HG03571 (cell line): ENCODE results near the gene STUB1.
A peak's percentile ranks its signal among the peaks of the same experiment; 100 is the strongest.
"Not testable (repeated sequence)": the region's sequence is repeated elsewhere in the genome, so short reads cannot be mapped to it uniquely, and the experiment has no call there.

Source experiments
- ATAC-seq: cut with Tn5 transposase; IDR thresholded peaks from one replicate; pipeline ENCODE4 v1.9.1; 2021; ENCODE audit not compliant: unreplicated experiment

Gene STUB1

DNA sequence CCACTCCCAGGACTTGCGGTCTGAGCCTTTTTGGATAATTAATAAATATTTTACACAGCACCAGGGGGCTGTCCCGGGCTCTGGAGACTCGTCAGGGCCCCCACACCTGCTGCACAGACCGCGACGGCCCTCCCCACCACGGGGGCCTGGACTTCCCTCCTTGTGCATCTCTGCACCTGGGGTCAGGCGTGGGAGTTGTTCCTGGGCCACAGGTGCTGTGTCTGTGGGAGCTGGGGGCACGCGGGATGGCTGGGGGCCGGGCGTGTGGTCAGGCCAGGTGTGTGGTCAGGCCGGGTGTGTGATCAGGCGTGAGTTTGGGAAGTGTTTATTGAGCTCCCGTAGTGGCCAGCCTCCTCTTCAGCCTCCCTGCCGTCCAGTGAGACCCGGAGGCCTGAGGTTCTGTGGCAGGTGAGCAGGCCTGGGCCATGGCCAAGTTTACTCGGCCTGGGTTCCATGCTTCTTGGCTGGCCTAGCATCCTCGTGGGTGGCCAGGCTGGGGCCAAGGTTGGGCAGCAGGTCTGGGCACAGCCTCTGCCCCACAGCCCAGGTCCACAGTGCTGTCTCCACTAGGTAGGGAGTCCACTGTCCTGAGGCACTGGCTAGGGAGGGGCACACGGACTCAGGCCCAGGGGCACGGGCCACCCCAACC is 1.9 kb upstream of the STUB1 start:
- no peak for ATAC-seq

DNA sequence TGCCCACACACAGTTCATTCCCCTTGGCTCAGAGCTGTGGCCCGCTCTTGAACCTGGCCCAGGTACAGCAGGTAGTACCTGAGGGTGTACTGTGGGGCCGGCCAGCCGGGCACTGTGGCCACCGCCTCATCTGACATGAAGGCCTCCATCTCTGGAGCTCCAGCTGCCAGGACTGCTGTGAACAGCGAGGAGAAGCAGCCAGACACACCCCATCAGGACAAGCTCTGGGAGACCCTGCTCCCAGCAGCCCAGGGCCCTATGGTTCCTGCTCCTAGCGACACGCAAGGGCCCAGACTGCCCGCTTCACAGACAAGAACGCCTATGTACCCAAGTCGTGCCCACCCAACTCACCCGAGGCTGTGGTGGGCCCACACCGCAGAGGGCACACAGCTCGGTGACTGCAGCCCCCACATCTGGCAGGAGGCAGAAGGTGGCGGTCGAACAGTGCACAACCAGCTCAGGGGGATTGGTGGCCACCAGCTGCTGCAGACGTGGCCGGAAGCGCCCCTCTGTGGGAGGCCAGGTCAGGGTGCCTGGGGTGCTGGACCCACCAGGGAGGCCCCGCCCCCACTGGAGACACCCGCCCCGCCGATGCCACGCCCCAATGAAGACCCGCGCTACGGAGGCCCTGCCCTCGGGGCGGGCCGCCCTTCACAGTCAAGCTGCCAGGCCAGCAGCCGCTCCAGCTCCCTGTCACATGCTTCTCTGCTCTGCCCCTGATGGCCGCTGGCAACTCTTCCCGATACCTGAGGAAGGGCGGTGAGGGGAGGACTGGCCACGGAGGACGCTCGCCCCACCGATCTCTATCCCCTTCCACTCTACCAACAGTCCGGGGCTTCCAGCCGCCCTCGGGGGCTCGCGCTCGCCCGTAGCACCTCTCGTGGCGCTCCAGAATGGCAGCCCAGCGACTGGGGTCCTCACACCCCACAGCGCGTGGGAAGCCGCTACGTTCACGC is 1.1 kb upstream of the STUB1 start:
- no peak for ATAC-seq

DNA sequence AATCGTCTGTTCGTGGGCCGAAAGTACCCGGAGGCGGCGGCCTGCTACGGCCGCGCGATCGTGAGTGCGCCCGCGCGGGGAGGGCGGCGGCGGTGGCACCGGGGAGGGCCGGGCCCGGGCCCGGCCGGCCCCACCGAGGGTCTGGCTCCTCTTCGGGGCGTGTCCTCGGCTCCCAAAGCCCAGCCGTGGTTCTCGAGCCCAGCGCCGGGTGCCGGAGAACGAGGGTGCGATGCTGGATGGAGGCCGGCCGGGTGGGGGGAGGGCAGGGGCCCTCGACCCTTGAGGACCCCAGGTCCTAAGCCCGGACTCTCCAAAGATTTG is 375 bp downstream of the STUB1 start:
- no peak for ATAC-seq

DNA sequence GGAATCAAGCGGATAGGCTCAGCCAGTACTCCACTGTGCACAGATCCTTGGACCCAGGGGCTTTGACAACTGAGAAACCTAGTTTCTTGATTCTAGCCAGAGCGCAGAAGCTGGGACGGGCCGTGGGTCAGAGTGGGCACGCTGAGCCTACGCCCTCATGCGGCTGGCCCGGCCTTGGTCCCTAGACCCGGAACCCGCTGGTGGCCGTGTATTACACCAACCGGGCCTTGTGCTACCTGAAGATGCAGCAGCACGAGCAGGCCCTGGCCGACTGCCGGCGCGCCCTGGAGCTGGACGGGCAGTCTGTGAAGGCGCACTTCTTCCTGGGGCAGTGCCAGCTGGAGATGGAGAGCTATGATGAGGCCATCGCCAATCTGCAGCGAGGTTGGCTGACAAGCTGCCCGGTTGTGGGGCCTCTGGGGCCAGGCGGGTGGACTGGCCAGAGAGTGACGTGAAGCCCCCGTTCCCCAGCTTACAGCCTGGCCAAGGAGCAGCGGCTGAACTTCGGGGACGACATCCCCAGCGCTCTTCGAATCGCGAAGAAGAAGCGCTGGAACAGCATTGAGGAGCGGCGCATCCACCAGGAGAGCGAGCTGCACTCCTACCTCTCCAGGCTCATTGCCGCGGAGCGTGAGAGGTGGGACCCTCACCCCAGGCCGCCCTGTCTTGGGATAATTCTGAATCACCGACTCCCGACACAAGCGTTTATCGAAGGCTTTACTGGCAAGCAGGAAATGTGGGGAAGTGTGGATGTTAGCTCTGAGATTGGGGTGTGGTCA is 946 bp downstream of the STUB1 start:
- ATAC-seq: no peak

DNA sequence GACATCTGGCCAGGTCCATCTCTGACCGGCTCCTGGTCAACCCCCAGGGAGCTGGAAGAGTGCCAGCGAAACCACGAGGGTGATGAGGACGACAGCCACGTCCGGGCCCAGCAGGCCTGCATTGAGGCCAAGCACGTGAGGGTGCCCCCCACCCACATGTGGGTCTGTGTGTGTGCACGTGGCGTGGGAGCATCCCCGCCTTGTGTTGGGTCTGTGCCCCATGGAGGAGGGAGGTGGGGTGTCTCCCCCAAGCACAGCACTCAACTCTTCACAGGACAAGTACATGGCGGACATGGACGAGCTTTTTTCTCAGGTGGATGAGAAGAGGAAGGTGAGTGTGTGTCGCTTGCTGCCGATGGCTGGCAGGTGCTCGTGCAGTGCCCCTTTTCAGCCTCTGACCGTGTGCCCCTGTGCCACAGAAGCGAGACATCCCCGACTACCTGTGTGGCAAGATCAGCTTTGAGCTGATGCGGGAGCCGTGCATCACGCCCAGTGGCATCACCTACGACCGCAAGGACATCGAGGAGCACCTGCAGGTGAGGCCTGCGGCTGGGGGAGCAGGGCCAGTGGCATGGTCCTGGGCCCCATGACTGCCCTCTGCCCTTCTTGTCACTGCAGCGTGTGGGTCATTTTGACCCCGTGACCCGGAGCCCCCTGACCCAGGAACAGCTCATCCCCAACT is 1.7 kb downstream of the STUB1 start:
- no peak for ATAC-seq

DNA sequence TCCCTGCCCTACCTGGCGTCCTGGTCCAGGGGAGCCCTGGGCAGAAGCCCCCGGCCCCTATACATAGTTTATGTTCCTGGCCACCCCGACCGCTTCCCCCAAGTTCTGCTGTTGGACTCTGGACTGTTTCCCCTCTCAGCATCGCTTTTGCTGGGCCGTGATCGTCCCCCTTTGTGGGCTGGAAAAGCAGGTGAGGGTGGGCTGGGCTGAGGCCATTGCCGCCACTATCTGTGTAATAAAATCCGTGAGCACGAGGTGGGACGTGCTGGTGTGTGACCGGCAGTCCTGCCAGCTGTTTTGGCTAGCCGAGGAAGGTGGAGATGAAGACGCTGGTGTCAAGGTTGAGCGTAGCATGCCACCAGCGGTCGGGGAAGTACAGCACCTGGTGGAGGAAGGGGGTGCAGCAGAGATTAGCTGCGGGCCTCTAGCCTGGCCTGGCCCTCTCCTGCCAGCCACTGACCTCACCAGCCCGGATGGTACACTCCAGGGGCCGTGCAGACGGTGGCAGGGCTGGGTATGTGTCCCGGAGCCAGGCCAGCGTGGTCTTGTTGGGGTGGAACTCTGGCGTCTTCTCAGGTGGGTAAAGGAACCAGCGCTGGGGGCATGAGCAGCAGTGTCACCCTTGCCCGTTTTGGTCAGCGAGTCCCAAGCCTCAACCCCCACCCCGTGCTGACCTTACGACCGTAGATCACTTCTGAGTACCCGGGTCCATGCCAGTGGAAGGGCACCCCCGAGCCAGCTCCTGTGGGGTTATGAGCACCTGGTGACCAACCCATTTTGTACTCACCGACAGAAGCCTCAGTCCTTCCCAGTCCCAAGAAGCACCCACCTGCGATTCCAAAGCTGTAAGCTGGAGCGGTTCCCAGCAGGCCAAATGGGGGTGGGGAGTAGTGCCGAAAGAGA is 2.5 kb downstream of the STUB1 start:
- ATAC-seq: no peak

DNA sequence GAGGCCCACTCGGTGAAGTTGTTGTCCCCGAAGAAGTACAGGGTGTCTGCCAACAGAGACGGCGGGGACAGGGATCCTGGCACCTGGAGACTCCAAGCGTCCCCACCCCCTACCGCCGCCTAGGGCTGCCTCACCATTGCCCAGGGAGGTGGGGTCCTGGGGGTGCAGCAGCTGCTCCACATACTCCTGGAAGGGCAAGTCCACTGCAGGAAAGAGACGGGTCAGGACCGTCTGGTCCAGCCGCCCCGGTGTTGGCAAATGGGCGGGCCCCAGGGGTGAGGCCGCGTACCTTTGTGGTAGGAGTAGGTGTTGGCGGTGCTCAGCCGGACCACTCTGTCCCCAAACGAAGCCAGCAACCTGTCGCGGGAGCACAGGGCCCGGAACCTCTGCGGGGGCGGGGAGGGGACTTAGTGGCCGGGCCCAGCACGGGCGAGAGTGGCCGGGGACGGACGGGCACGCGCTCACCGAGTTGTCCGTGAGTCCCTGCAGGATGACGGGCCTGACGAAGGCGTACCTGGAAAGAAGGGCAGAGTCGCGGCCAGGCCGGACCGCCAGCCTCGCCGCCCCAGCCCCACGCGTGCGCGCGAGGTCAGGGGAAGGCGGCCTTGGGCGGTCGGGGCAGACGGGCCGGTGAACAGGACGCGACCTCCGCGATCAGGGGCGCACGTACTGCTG is 3.3 kb downstream of the STUB1 start:
- ATAC-seq: no peak

DNA sequence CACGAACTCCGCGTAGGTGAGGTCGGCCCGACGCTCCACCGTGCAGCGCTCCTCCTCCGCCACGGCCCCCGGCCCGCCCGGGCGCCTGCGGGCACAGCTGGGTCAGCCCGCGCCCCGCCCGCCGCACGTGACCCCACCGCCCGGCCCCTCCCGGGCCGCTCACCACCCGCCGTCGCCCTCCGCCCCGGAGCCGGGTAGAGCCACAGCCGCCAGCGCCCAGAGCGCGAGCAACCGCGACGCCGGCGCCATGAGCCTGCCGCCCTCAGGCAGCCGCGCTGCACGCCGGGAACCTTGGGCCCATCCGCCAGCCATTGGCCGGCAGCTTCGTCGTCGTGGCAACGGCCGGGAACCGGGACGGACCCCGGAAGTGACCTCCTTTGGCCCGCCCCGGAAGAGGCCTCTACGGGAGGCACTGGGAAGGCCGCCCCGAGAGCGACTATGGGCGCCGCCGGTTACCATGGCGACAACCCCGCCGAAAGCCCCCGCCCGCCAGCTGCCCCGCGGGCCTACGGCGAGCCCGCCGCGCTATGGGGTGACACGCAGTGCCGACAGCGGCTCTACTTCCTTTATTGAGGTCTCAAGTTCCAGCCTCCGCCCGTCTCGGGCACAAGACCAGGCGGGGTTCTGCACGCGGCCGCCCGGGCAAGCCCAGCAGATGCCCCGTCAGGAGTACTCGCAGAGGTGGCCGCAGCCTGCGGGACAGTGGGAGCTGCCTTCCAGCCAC is 4.0 kb downstream of the STUB1 start, which contains the start of gene JMJD8:
JMJD8 (minus strand) TSS at position 264 of the 724 bp plus-strand sequence; CDS start at position 249, 15 bp downstream.
- ATAC-seq: peak; percentile 46

DNA sequence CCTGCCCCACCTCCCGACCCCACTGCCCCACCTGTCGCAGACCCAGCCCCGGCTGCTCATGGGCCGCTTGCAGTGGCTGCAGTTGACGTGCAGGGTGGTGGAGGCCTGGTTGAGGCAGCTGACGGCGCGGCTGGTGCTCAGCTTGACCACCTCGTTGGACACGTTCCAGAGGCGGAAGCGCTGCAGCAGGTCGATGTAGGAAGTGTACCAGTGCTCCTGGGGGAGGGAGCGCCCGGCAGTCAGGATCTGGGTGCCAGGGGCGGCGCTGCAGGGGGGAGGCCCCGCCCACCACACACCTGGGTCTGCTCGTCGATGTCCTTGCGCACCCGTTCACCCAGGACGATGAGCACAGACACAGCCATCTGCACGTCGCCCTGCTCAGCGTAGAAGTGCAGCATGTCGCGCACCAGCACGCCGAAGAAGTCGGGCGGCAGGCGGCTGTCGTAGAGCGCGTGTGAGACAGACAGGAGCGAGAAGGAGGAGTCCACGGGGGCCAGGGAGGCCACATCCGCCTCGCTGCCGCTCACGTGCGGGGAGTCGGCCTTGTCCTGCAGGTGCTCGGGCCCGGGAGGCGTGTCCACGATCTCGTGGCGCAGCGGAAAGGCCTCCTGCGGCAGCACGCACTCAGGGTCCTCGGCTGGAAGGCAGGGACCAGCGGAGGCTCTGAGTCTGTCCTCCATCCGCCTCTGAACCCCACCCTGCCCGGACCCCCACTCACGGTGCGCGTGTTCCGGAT is 4.9 kb downstream of the STUB1 start:
- no peak for ATAC-seq

DNA sequence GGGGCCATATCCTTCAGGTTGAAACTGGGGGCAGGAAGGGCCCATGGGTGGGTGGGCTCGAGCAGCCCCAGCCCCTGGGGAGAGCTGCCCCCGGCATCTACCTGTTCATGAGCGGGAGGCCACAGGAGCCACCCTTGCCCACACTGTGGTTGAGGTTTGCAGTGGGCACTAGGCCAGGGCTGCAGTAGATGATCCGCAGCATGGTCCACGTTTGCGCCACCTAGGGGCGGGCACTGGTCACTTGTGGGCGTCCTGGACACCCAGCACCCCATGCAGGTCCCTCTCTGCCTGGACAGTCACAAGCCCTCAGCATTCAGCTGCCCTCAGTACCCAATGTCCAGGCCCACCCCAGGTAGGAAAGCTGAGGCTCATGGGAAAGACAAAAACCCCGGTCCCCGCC is 5.8 kb downstream of the STUB1 start:
- ATAC-seq: no peak

DNA sequence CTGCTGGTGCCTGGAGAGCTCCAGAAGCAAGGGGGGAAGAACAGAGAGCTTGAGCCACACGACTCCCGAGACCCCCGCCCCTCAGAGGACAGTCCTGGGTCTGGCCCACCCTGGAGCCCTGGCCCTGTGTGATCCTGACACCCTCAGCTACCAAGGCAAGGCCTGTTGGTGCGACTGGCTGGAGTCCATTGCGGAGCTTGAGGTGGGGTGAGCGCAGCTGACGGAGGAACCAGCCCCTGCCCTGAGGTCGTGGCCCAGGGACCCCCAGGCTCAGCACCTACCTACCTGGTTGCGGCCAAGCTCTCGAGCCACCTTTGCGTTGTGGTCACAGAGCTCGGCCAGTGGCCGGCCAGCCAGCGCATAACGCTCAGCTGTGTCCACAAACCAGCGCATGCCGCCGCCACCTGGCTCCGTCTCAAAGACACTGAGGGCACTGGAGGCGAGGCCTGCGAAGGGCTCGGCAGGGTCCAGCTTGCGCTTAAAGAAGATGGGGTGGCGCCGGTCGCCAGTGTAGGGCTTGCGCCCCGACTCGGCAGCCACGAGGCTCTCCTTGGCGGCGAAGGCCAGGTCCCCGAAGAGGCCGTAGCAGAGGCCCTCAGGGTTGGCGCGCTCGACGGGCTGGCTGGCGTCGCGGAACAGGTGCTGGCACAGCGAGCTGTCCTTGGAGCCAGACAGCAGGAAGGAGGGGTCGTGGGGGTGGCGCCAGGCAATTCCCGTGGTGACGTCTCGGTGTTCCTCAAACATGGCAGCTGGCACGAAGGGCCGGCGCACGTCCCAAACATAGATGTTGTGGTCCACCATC is 6.5 kb downstream of the STUB1 start:
- ATAC-seq: no peak

DNA sequence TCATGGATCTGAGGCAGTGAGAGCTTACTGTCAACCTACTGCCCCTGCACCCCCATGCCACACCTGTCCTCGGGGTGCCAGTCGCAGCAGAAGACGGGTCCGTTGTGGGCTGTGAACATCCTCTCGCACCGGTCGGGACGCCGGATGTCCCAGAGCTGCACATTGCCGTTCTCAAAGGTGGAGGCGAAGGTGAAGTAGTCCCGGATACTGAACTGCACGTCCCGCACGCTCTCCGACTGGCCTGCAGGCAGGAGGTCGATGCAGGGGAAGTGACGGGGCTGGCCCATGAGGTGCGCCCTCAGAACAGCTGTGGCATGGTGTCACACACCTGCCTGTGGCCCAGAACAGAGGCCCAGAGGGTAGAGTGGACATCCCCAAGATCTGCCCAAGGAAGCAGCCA is 7.3 kb downstream of the STUB1 start:
- no peak for ATAC-seq

DNA sequence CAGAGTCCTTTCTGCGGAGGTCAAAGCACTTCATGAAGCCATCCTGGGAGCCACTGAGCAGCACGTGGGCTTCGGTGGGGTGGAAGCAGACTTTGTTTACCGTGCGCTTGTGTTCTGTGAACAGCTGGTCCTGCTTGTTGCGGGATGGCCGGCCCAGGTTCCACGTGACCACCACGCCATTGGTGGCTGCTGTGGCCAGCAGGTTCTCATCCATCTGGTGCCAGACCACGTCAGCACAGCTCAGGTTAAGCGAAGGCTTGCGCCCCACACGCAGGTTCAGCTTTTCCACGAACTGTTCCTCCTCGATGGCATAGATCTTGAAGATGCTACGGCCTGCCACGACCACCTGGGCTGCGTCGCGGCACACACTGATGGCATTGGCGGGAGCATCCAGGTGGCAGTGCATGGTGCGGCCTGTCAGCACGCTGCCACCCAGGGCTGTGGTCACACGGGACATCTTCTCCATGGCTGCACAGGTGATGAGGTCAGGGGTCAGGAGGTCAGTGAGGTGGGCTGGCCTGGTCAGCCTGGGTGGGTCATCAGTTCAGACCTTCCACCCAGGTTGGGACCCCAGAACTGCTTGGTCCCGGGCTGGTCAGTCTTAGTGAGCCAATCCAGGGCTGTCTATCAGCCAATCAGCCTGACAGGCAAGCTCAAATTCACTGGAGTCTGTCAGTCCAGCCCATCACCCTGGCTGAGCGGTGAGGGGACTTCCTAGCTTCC is 9.1 kb downstream of the STUB1 start:
- ATAC-seq: no peak

DNA sequence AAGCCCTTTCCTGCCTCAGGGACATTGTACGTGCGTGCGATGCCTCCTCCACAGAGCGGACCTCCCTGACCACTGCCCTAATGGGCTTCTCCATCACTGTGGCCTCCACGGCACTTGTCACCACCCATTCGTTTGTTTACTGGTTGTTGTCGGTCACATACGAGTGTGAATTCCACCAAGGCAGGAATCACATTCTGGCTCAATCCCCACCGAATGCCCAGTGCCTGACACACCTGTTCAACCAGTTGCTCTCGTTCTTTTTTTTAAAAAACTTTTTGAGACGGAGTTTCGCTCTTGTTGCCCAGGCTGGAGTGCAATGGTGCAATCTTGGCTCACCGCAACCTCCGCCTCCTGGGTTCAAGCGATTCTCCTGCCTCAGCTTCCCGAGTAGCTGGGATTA is 11.0 kb downstream of the STUB1 start:
- not testable (repeated sequence) for ATAC-seq

DNA sequence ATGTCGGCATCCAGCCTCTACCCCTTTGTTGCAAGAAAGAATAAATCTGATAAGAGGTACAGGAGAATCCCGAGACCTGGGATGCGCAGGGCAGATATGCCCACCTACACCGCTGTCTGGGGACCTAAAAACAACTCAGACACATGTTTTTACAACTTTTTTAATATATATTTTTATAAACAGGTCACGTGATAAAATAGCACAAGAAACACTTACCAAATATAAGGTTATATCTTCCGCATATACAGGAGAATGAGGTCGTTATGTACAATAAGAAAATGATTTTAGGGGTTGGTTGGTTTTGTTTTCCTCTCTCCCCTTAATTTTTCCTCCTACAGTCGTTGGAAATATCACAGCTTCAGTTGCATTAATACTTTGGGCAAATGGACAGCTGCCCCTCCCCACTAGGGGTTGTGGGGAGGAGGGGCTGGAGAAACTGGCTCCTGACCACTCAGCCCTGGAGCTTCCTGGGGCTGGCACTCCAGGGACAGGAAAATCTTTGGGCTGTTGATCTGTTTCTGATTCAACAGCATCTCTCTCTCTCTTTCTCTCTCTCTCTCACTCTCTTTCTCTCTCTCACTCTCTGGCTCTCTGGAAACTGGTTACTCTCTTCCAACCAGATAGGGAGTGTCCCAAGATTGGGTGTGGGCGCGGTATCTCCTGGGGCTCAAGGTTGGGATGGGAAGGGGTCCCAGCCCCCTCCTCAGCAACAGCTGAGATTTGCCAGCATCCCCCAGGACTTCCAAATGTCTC is 12.3 kb downstream of the STUB1 start:
- ATAC-seq: no peak

DNA sequence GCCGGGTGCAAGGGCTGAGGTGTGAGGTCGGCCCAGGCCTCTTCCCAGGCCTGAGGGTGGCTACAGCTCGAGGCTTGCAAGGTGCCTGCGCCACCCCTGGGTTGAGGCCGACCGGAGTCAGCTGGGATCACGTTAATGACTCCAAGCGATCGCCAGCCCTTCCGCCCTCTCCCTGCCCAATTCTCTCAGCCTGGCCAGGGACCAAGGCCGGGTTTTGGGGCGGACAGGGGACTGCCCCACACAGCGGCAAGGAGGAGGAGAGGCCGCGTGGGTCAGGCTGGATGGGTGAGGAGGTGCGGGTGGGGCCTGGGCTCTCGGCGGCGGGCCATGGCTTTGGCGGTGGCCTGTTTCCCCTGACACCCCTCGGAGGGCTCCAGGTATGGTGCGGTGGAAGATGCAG is 13.2 kb downstream of the STUB1 start:
- ATAC-seq: no peak
